Measurements from ENCODE around the gene EEF1G.

EEF1G gene

GRCh38 chr11:62516736-62517371, 56.8 kb downstream of the EEF1G start:
- no peak for DNase-seq (ENCODE audit: low read depth)
- TF ChIP-seq, protein P1, sequence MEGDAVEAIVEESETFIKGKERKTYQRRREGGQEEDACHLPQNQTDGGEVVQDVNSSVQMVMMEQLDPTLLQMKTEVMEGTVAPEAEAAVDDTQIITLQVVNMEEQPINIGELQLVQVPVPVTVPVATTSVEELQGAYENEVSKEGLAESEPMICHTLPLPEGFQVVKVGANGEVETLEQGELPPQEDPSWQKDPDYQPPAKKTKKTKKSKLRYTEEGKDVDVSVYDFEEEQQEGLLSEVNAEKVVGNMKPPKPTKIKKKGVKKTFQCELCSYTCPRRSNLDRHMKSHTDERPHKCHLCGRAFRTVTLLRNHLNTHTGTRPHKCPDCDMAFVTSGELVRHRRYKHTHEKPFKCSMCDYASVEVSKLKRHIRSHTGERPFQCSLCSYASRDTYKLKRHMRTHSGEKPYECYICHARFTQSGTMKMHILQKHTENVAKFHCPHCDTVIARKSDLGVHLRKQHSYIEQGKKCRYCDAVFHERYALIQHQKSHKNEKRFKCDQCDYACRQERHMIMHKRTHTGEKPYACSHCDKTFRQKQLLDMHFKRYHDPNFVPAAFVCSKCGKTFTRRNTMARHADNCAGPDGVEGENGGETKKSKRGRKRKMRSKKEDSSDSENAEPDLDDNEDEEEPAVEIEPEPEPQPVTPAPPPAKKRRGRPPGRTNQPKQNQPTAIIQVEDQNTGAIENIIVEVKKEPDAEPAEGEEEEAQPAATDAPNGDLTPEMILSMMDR (IDR thresholded peaks at IDR 0.05; ENCODE audit: control insufficient read depth, extremely low read depth, insufficient read depth) = no peak
- no peak overlapping the region for H3K4me3 ChIP-seq (ENCODE audit: low read depth, low read length)

GRCh38 chr11:62514151-62514550, 59.5 kb downstream of the EEF1G start:
- TF ChIP-seq, protein P1 (IDR thresholded peaks at IDR 0.05; ENCODE audit: control insufficient read depth, extremely low read depth, insufficient read depth) = no peak
- DNase-seq (ENCODE audit: low read depth) = no peak

GRCh38 chr11:62513626-62514025, 60.1 kb downstream of the EEF1G start:
- H3K4me3 ChIP-seq (ENCODE audit: low read depth, low read length) = no peak overlapping the region
- no peak for DNase-seq (ENCODE audit: low read depth)
- TF ChIP-seq, protein P1 (IDR thresholded peaks at IDR 0.05; ENCODE audit: control insufficient read depth, extremely low read depth, insufficient read depth) = no peak

More at GRCh38 chr11:62514151-62514550, 59.5 kb downstream of the EEF1G start:
- H3K4me3 ChIP-seq (ENCODE audit: low read depth, low read length) = no peak overlapping the region

GRCh38 chr11:62512961-62513360, 60.7 kb downstream of the EEF1G start:
- DNase-seq (ENCODE audit: low read depth) = no peak
- no peak overlapping the region for H3K4me3 ChIP-seq (ENCODE audit: low read depth, low read length)
- TF ChIP-seq, protein P1 (IDR thresholded peaks at IDR 0.05; ENCODE audit: control insufficient read depth, extremely low read depth, insufficient read depth) = no peak

Data from LNCaP clone FGC (cell line).